Endodermal cell (in vitro differentiated cells): ENCODE results near the gene SMARCC1. TPM values are rescaled to one million over a fixed set of nuclear protein-coding genes. Genes with fewer than 3 reads are reported as not detected.

Experiments
- DNase-seq: peaks from one replicate; pipeline ENCODE4 v3.0.0-alpha.2; 2017
- H3K27ac ChIP-seq: 2 replicates; pipeline ENCODE4 v1.5.1; 2013; ENCODE audit warnings: mild to moderate bottlenecking, low read depth, low read length, moderate library complexity
- H3K27me3 ChIP-seq: 2 replicates; pipeline ENCODE4 v1.6.1; 2013; ENCODE audit warnings: mild to moderate bottlenecking, low read length, moderate library complexity; ENCODE audit not compliant: insufficient read depth, control insufficient read depth, poor library complexity, severe bottlenecking
- H3K36me3 ChIP-seq: 2 replicates; pipeline ENCODE4 v1.7.0; 2013; ENCODE audit warnings: mild to moderate bottlenecking, low read length, moderate library complexity; ENCODE audit not compliant: control insufficient read depth, insufficient read depth
- H3K4me1 ChIP-seq: one replicate; pipeline ENCODE4 v1.7.0; 2013; ENCODE audit warnings: low read length; ENCODE audit not compliant: control insufficient read depth, insufficient read depth
- H3K4me3 ChIP-seq: 2 replicates; pipeline ENCODE4 v1.5.1; 2013; ENCODE audit warnings: mild to moderate bottlenecking, low read length, moderate library complexity
- H3K9ac ChIP-seq: 2 replicates; pipeline ENCODE4 v1.6.1; 2013; ENCODE audit warnings: mild to moderate bottlenecking, low read length, moderate library complexity; ENCODE audit not compliant: poor library complexity, severe bottlenecking; ENCODE audit errors: extremely low read depth
- H3K9me3 ChIP-seq: 2 replicates; pipeline ENCODE4 v1.6.1; 2013; ENCODE audit warnings: mild to moderate bottlenecking, low read length, moderate library complexity; ENCODE audit not compliant: control insufficient read depth
- H3K27ac Mint-ChIP-seq: 2 replicates; pipeline ENCODE4 v1.8.0; 2020; ENCODE audit warnings: mixed read lengths
- H3K27me3 Mint-ChIP-seq: 2 replicates; pipeline ENCODE4 v1.8.0; 2021; ENCODE audit warnings: mild to moderate bottlenecking, mixed read lengths; ENCODE audit not compliant: insufficient read depth
- H3K36me3 Mint-ChIP-seq: 2 replicates; pipeline ENCODE4 v1.8.0; 2020; ENCODE audit warnings: low read depth, mixed read lengths
- H3K4me1 Mint-ChIP-seq: 2 replicates; pipeline ENCODE4 v1.8.0; 2020; ENCODE audit warnings: mixed read lengths
- H3K4me3 Mint-ChIP-seq: 2 replicates; pipeline ENCODE4 v1.8.0; 2020; ENCODE audit warnings: mild to moderate bottlenecking, moderate library complexity, mixed read lengths
- H3K9me3 Mint-ChIP-seq: 2 replicates; pipeline ENCODE4 v1.8.0; 2020; ENCODE audit warnings: mild to moderate bottlenecking, mixed read lengths
- CTCF ChIP-seq: fragments of 200-600 bp; sonication (generic); conservative IDR thresholded peaks from 2 replicates; pipeline ENCODE4 v1.5.0; 2021; ENCODE audit warnings: antibody characterized with exemption, mild to moderate bottlenecking
- WGBS, 2 experiments: methylation state at CpG; one replicate each; pipeline versions ENCODE4 v1.1.5 to v1.1.7; 2013; ENCODE audit warnings: missing lambda C conversion rate in 2 of 2, mixed read lengths in 1 of 2; ENCODE audit not compliant: insufficient coverage in 1 of 2, insufficient read length in 1 of 2; 5-methylcytosine and 5-hydroxymethylcytosine counted together
- total RNA-seq, 2 donors: library from RNA; stranded (reverse); fragmentation: NEBNext Ultra II Directional in 1 of 2; extraction: Animal tissue kit (Norgen Biotek cat#: 25700) in 1 of 2; gene quantifications; 2 replicates in 1 of 2; 3 replicates in 1 of 2; pipeline ENCODE4 v1.2.1, GENCODE V29; 2021

The SMARCC1 gene
- total RNA-seq, 2 donors from 2014 or later = 200 to 231 TPM

DNA sequence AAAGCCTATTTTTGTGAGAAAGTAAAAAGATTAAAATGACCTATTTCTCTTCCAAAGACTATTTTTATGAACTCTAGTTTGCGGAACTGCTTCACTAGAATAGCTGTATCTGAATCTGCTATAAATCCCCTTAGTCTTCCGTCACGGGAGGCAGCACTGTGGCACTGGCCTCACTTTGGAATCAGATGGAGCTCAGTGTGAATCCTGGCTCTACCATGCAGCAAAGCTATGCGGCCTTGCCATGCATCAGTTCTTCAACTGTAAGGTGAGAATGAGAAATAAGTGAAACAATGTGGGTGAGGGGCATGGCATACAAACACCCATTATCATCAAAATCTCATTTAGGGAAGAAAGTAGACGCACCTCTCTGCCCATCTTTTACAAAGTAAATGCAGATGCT is 175.5 kb downstream of the SMARCC1 start:
- Mint-ChIP-seq H3K9me3 (no peaks in the 10 kb centered on the region), H3K27ac (no peak overlapping the region), H3K4me1 (no peaks in the 10 kb centered on the region), H3K36me3 (peaks cover 78% of the 10 kb centered on the region), H3K27me3 (no peaks in the 10 kb centered on the region), H3K4me3 (no peak overlapping the region)
- Histone ChIP-seq H3K9ac (no peak overlapping the region), H3K36me3 (peaks cover 89% of the 10 kb centered on the region), H3K27me3 (no peaks in the 10 kb centered on the region), H3K4me1 (no peaks in the 10 kb centered on the region), H3K4me3 (no peak overlapping the region), H3K27ac (no peak overlapping the region), H3K9me3 (no peaks in the 10 kb centered on the region)
- no peak for TF ChIP-seq CTCF
- 93 to 94% methylated on average over 3 to 5 of the region's 5 CpGs for WGBS, 2 experiments
- no peak for DNase-seq

DNA sequence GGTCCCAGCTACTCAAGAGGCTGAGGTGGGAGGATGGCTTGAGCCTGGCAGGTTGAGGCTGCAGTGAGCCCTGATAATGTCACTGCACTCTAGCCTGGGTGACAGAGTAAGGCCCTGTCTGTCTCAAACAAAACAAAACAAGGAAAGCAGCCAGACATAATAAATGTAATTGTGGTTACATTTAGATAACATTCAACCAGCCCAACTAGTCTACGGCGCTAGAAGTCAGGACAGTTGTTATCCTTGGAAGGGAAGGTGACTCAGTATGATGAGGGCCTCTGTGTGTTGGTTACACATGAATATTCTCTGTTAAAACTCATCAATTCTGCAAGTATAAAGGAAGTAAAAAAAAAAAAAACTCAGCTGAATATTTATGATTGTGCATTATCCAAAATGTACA is 176.0 kb downstream of the SMARCC1 start:
- no peak overlapping the region for H3K27ac ChIP-seq
- WGBS, 2 experiments = 50% methylated on average over 2 of the region's 2 CpGs; no CpG with 5 or more reads in 1 of the 2 experiments
- H3K4me1 ChIP-seq = no peaks in the 10 kb centered on the region
- peaks cover 89% of the 10 kb centered on the region for H3K36me3 ChIP-seq
- no peaks in the 10 kb centered on the region for H3K9me3 ChIP-seq
- Mint-ChIP-seq H3K27me3 (no peaks in the 10 kb centered on the region), H3K36me3 (peaks cover 75% of the 10 kb centered on the region), H3K4me3 (no peak overlapping the region), H3K4me1 (no peaks in the 10 kb centered on the region), H3K27ac (no peak overlapping the region), H3K9me3 (no peaks in the 10 kb centered on the region)
- no peak for DNase-seq
- H3K4me3 ChIP-seq = no peak overlapping the region
- H3K27me3 ChIP-seq = no peaks in the 10 kb centered on the region
- TF ChIP-seq CTCF = no peak
- no peak overlapping the region for H3K9ac ChIP-seq

DNA sequence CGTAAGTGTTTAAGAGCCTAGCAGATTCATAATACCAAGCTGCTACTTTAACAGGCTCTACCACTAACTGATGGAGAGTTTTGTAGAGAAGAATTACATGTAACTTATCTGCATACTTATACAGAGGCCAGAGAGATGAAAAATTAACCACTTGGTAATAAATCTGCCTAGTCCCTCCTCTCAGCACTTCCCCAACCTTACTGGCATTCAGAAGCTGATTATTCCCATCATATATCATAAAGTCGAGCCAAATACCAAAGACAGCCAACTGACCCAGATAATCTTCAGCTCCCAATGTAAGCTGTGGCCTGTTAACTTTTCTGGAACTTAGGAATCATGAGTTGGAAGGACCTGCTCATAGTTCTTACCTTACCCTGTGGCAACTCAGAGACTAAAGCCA is 177.5 kb downstream of the SMARCC1 start:
- Histone ChIP-seq H3K4me1 (no peaks in the 10 kb centered on the region), H3K4me3 (no peak overlapping the region), H3K27me3 (no peaks in the 10 kb centered on the region), H3K9ac (no peak overlapping the region), H3K27ac (no peak overlapping the region), H3K36me3 (peaks cover 89% of the 10 kb centered on the region), H3K9me3 (no peaks in the 10 kb centered on the region)
- H3K36me3 Mint-ChIP-seq = peaks cover 70% of the 10 kb centered on the region
- H3K9me3 Mint-ChIP-seq = no peaks in the 10 kb centered on the region
- DNase-seq = no peak
- TF ChIP-seq CTCF = no peak
- no peak overlapping the region for H3K27ac Mint-ChIP-seq
- no peaks in the 10 kb centered on the region for H3K4me1 Mint-ChIP-seq
- no peaks in the 10 kb centered on the region for H3K27me3 Mint-ChIP-seq
- WGBS, 2 experiments = 94% methylated on average over 2 of the region's 2 CpGs; no CpG with 5 or more reads in 1 of the 2 experiments
- no peak overlapping the region for H3K4me3 Mint-ChIP-seq
